Smooth muscle cell (in vitro differentiated cells): ENCODE measurements around the gene ZNF10. TPM values are rescaled to one million over a fixed set of nuclear protein-coding genes. Genes with fewer than 3 reads are reported as not detected.

Source experiments
- DNase-seq: peaks from one replicate; lab custom pipeline; 2025; ENCODE audit not compliant: unreplicated experiment; lab: John Stamatoyannopoulos, UW
- H2AFZ ChIP-seq: fragments of 200-600 bp; sonication (generic); 2 replicates; pipeline ENCODE4 v1.6.0; 2016; ENCODE audit warnings: antibody characterized with exemption, low read depth, mild to moderate bottlenecking
- H3F3A ChIP-seq: fragments of 200-600 bp; sonication (generic); 2 replicates; pipeline ENCODE4 v1.6.0; 2017; ENCODE audit warnings: antibody characterized with exemption, low read depth
- H3K27ac ChIP-seq: fragments of 200-600 bp; sonication (generic); 2 replicates; pipeline ENCODE4 v1.5.1; 2016; ENCODE audit warnings: low read depth, mild to moderate bottlenecking
- H3K27me3 ChIP-seq: fragments of 200-600 bp; sonication (generic); 2 replicates; pipeline ENCODE4 v1.6.1; 2016; ENCODE audit warnings: low read depth, mild to moderate bottlenecking
- H3K36me3 ChIP-seq: fragments of 200-600 bp; sonication (generic); 2 replicates; pipeline ENCODE4 v1.5.1; 2016; ENCODE audit warnings: low read depth
- H3K4me1 ChIP-seq: fragments of 200-600 bp; sonication (generic); 2 replicates; pipeline ENCODE4 v1.5.1; 2016; ENCODE audit warnings: low read depth
- H3K4me2 ChIP-seq: fragments of 200-600 bp; sonication (generic); 2 replicates; pipeline ENCODE4 v1.6.0; 2016; ENCODE audit warnings: mild to moderate bottlenecking
- H3K4me3 ChIP-seq: fragments of 200-600 bp; sonication (generic); 2 replicates; pipeline ENCODE4 v1.5.1; 2016; ENCODE audit warnings: mild to moderate bottlenecking
- H3K79me2 ChIP-seq: fragments of 200-600 bp; sonication (generic); 2 replicates; pipeline ENCODE4 v1.6.0; 2016; ENCODE audit warnings: low read depth, mild to moderate bottlenecking
- H3K9ac ChIP-seq: fragments of 200-600 bp; sonication (generic); 2 replicates; pipeline ENCODE4 v1.6.0; 2016; ENCODE audit warnings: low read depth
- H3K9me3 ChIP-seq: fragments of 200-600 bp; sonication (generic); replicated peaks from 2 replicates; pipeline ENCODE4 v1.5.1; 2016; ENCODE audit warnings: low read depth
- H4K20me1 ChIP-seq: fragments of 200-600 bp; sonication (generic); 2 replicates; pipeline ENCODE4 v1.6.0; 2016; ENCODE audit warnings: low read depth
- WGBS: methylation state at CpG from one replicate; pipeline ENCODE4 v1.1.7; 2016; ENCODE audit warnings: low lambda C conversion rate; 5-methylcytosine and 5-hydroxymethylcytosine counted together
- polyA plus RNA-seq: library from polyadenylated mRNA; unstranded; fragments of >200 nt; fragmentation: Nextera tagmentation; extraction: Ambion mirVana; gene quantifications from 2 replicates; pipeline ENCODE4 v1.2.1, GENCODE V29; 2016
- total RNA-seq: library from RNA; depleted of rRNA; stranded (reverse); fragments of >200 nt; gene quantifications from 2 replicates; pipeline ENCODE4 v1.2.3, GENCODE V29; 2014
- TF ChIP-seq, protein P1 (sequence below): fragments of 200-600 bp; sonication (generic); IDR thresholded peaks from 2 replicates; pipeline ENCODE4 v1.5.1; 2017; ENCODE audit warnings: borderline replicate concordance, mild to moderate bottlenecking, antibody characterized with exemption; ENCODE audit not compliant: insufficient read depth, poor library complexity, severe bottlenecking

Gene ZNF10
- 4.7 and 13.8 TPM in 2 replicates for total RNA-seq
- polyA plus RNA-seq: 2.9 and 4.2 TPM in 2 replicates

DNA sequence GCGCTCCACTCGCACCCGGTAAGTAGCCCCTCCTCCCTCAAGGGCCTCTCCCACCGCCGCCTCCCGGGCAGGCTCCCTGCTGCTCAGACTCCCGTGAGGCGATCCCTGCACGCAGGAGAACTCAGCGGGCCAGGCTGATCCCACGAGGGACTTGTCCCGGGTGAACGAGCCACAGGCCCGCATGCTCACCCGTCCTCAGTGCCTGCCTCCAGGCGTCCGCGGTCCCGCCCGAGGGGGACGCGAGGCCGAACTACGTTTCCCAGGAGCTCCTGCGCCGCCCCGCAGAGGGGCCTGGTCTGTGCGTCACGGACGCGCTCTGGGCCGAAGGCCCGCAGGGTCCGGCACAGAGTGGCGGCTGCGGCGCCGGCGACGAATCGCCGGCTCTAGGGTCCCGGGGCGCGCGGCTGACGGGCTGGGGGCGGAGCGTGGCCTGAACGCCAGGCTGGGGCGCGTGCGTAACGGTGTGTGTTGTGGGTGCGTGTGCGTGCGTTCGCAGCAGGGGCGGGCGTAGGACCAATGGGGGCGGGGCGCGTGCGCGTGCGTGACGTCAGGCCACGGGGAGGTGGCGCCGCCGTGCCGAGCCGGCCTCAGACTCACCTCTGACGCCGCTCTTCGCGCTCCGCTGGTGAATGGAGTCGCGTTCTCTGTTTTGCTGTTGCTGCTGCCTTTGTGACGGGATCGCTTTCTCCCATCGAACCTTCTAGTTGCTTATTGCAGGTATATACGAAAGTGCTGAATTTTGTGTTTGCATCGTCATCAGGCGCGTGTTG is at the start of gene ZNF10, which contains the start of gene ZNF891:
ZNF10 (plus strand) TSS at position 590 of the 770 bp plus-strand sequence. CDS start 13,866 bp downstream, outside the sequence.
ZNF891 (minus strand) TSS at position 237 of the 770 bp plus-strand sequence. CDS start 8,356 bp downstream, outside the sequence.
- Histone ChIP-seq H3K4me3 (peak within 1 kb of the TSS; percentile 68), H3K36me3 (peaks cover 33% of the 10 kb centered on the region)

DNA sequence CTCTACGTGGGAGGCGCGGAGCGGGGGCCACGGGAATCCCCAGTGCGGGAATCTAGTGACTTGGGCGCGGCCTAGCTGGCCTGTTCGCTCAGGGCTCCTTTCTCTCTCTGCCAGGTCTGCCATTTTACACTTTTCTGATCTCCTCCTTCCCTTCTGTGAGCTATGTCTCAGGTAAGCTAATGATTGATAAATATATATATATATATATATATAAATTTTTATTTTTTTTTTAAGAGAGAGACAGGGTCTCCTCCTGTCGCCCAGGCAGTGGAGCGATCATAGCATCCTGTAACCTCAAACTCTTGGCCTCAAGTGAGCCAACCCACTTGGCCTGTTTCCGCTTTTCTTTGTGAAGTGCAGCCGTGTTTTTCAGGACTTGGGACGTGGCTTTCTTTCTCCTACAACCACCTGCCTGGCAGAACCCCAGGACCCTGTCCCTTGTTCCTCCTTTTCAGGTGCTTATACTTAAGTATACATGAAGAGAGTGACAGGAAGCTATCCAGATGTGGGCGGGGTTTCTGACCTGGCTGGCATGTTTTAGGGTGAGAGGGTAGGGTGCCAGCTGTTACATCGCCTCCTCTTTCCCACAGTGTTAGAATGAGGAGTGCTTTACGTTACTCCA is 49.2 kb upstream of the ZNF10 start:
- Histone ChIP-seq H4K20me1 (no peaks in the 10 kb centered on the region), H3K9me3 (peaks cover 55% of the 10 kb centered on the region), H3F3A (no peaks in the 10 kb centered on the region), H3K27me3 (no peaks in the 10 kb centered on the region), H3K4me3 (peak overlapping the region; percentile 86), H2AFZ (peak overlapping the region; percentile 75), H3K36me3 (peaks cover 47% of the 10 kb centered on the region), H3K4me2 (peak overlapping the region; percentile 91), H3K27ac (peak overlapping the region; percentile 97), H3K79me2 (peaks cover 31% of the 10 kb centered on the region), H3K9ac (peak overlapping the region; percentile 94), H3K4me1 (peaks cover 4% of the 10 kb centered on the region)
- TF ChIP-seq, protein P1, sequence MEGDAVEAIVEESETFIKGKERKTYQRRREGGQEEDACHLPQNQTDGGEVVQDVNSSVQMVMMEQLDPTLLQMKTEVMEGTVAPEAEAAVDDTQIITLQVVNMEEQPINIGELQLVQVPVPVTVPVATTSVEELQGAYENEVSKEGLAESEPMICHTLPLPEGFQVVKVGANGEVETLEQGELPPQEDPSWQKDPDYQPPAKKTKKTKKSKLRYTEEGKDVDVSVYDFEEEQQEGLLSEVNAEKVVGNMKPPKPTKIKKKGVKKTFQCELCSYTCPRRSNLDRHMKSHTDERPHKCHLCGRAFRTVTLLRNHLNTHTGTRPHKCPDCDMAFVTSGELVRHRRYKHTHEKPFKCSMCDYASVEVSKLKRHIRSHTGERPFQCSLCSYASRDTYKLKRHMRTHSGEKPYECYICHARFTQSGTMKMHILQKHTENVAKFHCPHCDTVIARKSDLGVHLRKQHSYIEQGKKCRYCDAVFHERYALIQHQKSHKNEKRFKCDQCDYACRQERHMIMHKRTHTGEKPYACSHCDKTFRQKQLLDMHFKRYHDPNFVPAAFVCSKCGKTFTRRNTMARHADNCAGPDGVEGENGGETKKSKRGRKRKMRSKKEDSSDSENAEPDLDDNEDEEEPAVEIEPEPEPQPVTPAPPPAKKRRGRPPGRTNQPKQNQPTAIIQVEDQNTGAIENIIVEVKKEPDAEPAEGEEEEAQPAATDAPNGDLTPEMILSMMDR: no peak
- 32% methylated on average over 17 of the region's 17 CpGs for WGBS
- DNase-seq: no peak

More for the DNA sequence above, at the start of gene ZNF10, which contains the start of gene ZNF891:
- H3K9ac ChIP-seq: peak within 1 kb of the TSS; percentile 78
- peak within 1 kb of the TSS; percentile 99 for H2AFZ ChIP-seq
- peaks cover 7% of the 10 kb centered on the region for H3K4me1 ChIP-seq
- TF ChIP-seq, protein P1: no peak
- peak within 1 kb of the TSS; percentile 85 for H3K27ac ChIP-seq
- H3K79me2 ChIP-seq: peaks cover 48% of the 10 kb centered on the region
- no peaks in the 10 kb centered on the region for H4K20me1 ChIP-seq
- peaks cover 30% of the 10 kb centered on the region for H3K9me3 ChIP-seq
- no peaks in the 10 kb centered on the region for H3F3A ChIP-seq
- under 1% methylated on average over 73 of the region's 87 CpGs for WGBS
- no peaks in the 10 kb centered on the region for H3K27me3 ChIP-seq
- DNase-seq: peak; percentile 93
- H3K4me2 ChIP-seq: peak within 1 kb of the TSS; percentile 93

GRCh38 chr12:133083345-133083744 is 47.1 kb upstream of the ZNF10 start:
- Histone ChIP-seq H3K4me1 (peaks cover 4% of the 10 kb centered on the region), H3K4me3 (no peak overlapping the region), H3K9me3 (peaks cover 69% of the 10 kb centered on the region), H3K27me3 (no peaks in the 10 kb centered on the region), H2AFZ (no peak overlapping the region), H3K9ac (no peak overlapping the region), H4K20me1 (no peaks in the 10 kb centered on the region), H3K27ac (no peak overlapping the region), H3K79me2 (peaks cover 36% of the 10 kb centered on the region), H3K36me3 (peaks cover 68% of the 10 kb centered on the region), H3F3A (no peaks in the 10 kb centered on the region), H3K4me2 (no peak overlapping the region)
- DNase-seq: no peak
- WGBS: 100% methylated on average over 6 of the region's 6 CpGs
- TF ChIP-seq, protein P1: no peak
